Bronchial epithelial cell (primary cell): ENCODE measurements around the gene STK38. TPM values are rescaled to one million over a fixed set of nuclear protein-coding genes. Genes with fewer than 3 reads are reported as not detected.

ENCODE experiments used
- DNase-seq: peaks from one replicate; pipeline ENCODE4 v3.0.0-alpha.2; 2010; ENCODE audit warnings: low read depth
- FAIRE-seq: peaks from 2 replicates; lab custom pipeline; 2011; peaks lifted over from hg19 to GRCh38; lab: Jason Lieb, UNC
- H3K27me3 ChIP-seq: 2 replicates; pipeline ENCODE4 v1.5.1; 2011; ENCODE audit warnings: low read length; ENCODE audit not compliant: control insufficient read depth, insufficient read depth
- H3K36me3 ChIP-seq: 2 replicates; pipeline ENCODE4 v1.5.1; 2011; ENCODE audit warnings: low read length; ENCODE audit not compliant: control insufficient read depth, insufficient read depth
- H3K4me3 ChIP-seq: 2 replicates; pipeline ENCODE4 v1.5.1; 2011; ENCODE audit warnings: mild to moderate bottlenecking, low read depth, low read length, control low read depth
- total RNA-seq: library from RNA; depleted of rRNA; stranded (reverse); fragments of >200 nt; gene quantifications from 2 replicates; pipeline ENCODE4 v1.2.1, GENCODE V29; 2014
- TF ChIP-seq, protein P1 (sequence below): IDR thresholded peaks from 2 replicates; pipeline ENCODE4 v1.5.1; 2011; ENCODE audit warnings: mild to moderate bottlenecking, moderate library complexity, low read length, control low read depth, inconsistent platforms; ENCODE audit not compliant: insufficient read depth, severe bottlenecking

The STK38 gene
- total RNA-seq, 1 donor from 2014 or later = 13.7 TPM

DNA sequence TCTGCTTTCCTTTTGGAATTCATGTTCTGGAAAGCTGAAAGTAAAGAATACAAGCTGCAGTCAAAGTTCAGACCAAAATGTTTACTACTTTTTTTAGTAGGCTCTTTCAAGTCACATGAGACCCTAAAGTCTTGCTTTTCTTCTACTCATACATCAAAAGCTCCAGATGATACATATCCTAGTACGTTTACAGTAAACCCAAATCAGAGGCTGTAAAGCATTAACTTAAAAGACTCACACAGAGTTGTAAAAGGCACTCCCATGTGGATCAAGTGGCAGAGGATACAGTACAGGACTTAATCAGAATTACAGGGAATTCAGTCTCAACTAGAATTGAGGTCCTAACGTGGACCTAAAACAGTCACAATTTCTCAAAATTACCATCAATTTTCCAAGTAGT lies 40.7 kb downstream of the STK38 start:
- Histone ChIP-seq H3K36me3 (peaks cover 10% of the 10 kb centered on the region), H3K4me3 (no peak overlapping the region), H3K27me3 (no peaks in the 10 kb centered on the region)
- no peak for FAIRE-seq
- no peak for DNase-seq
- TF ChIP-seq, protein P1, sequence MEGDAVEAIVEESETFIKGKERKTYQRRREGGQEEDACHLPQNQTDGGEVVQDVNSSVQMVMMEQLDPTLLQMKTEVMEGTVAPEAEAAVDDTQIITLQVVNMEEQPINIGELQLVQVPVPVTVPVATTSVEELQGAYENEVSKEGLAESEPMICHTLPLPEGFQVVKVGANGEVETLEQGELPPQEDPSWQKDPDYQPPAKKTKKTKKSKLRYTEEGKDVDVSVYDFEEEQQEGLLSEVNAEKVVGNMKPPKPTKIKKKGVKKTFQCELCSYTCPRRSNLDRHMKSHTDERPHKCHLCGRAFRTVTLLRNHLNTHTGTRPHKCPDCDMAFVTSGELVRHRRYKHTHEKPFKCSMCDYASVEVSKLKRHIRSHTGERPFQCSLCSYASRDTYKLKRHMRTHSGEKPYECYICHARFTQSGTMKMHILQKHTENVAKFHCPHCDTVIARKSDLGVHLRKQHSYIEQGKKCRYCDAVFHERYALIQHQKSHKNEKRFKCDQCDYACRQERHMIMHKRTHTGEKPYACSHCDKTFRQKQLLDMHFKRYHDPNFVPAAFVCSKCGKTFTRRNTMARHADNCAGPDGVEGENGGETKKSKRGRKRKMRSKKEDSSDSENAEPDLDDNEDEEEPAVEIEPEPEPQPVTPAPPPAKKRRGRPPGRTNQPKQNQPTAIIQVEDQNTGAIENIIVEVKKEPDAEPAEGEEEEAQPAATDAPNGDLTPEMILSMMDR = no peak

GRCh38 chr6:36505744-36506534 lies 41.3 kb downstream of the STK38 start:
- FAIRE-seq (no peak), DNase-seq (no peak)
- Histone ChIP-seq H3K27me3 (no peaks in the 10 kb centered on the region), H3K4me3 (no peak overlapping the region), H3K36me3 (peaks cover 10% of the 10 kb centered on the region)
- TF ChIP-seq, protein P1 = no peak

- FAIRE-seq = no peak
- no peak overlapping the region for H3K4me3 ChIP-seq
- peaks cover 7% of the 10 kb centered on the region for H3K36me3 ChIP-seq
- TF ChIP-seq, protein P1 = no peak
- no peaks in the 10 kb centered on the region for H3K27me3 ChIP-seq
- DNase-seq = no peak
These were observed 42.3 kb downstream of the STK38 start for GRCh38 chr6:36504982-36505381.

- Histone ChIP-seq H3K36me3 (peaks cover 10% of the 10 kb centered on the region), H3K27me3 (no peaks in the 10 kb centered on the region), H3K4me3 (no peak overlapping the region)
- TF ChIP-seq, protein P1 = no peak
- DNase-seq = no peak
- FAIRE-seq = no peak
These were observed 43.1 kb downstream of the STK38 start for GRCh38 chr6:36504181-36504580.

DNA sequence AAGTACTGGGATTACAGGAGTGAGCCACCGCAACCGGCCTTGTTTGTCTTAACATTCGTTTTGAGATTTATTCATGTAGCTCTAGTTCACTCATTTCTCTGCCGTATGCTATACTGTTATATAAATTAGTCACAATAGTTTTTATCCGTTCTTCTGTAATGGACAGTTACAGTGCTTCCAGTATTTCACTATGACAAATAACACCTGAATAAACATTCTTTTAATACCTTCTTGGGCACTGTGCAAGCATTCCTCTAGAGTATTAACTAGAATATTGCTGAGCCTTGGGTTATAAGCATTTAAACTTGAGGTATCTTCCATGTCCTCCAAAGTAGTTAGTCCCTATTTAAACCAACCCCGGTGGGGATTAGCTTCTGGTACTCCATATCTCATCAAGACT lies 45.6 kb downstream of the STK38 start:
- TF ChIP-seq, protein P1 = no peak
- DNase-seq = no peak
- no peak overlapping the region for H3K4me3 ChIP-seq
- FAIRE-seq = no peak
- H3K27me3 ChIP-seq = no peaks in the 10 kb centered on the region
- H3K36me3 ChIP-seq = peaks cover 12% of the 10 kb centered on the region
